ENCODE data around the gene RNF169. TPM values are rescaled to one million over a fixed set of nuclear protein-coding genes. Genes with fewer than 3 reads are reported as not detected.
"Not testable (repeated sequence)": the region's sequence is repeated elsewhere in the genome, so short reads cannot be mapped to it uniquely, and the experiment has no call there.

The RNF169 gene
- total RNA-seq, 1 donor from 2014 or later: 16.3 TPM

DNA sequence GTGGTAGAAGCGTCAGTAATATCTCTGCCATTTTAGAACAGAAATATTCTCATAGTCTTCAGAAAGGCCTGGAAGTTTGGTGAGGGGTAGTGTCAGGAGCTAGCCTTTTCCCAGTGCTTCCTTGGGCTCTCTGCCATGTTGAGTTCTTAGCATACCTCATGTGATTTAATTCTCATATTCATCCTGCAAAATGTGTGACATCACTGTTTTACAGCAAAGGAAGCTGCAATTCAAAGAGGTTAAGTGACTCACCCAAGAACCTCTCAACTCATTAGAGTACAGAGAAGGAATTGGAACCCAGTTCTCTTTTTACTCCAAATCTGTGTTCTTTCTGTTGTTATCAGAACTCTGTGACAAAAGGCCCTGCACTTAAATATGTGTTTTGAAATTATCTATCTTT, 72.1 kb downstream of the RNF169 start:
- no peaks in the 10 kb centered on the region for H3K36me3 ChIP-seq (ENCODE audit: control insufficient read depth, insufficient read depth, low read length)
- DNase-seq (ENCODE audit: low read depth): peak; percentile 35
- TF ChIP-seq, protein P1, sequence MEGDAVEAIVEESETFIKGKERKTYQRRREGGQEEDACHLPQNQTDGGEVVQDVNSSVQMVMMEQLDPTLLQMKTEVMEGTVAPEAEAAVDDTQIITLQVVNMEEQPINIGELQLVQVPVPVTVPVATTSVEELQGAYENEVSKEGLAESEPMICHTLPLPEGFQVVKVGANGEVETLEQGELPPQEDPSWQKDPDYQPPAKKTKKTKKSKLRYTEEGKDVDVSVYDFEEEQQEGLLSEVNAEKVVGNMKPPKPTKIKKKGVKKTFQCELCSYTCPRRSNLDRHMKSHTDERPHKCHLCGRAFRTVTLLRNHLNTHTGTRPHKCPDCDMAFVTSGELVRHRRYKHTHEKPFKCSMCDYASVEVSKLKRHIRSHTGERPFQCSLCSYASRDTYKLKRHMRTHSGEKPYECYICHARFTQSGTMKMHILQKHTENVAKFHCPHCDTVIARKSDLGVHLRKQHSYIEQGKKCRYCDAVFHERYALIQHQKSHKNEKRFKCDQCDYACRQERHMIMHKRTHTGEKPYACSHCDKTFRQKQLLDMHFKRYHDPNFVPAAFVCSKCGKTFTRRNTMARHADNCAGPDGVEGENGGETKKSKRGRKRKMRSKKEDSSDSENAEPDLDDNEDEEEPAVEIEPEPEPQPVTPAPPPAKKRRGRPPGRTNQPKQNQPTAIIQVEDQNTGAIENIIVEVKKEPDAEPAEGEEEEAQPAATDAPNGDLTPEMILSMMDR (IDR thresholded peaks at IDR 0.05; ENCODE audit: insufficient read depth, low read length, poor library complexity, severe bottlenecking): no peak

DNA sequence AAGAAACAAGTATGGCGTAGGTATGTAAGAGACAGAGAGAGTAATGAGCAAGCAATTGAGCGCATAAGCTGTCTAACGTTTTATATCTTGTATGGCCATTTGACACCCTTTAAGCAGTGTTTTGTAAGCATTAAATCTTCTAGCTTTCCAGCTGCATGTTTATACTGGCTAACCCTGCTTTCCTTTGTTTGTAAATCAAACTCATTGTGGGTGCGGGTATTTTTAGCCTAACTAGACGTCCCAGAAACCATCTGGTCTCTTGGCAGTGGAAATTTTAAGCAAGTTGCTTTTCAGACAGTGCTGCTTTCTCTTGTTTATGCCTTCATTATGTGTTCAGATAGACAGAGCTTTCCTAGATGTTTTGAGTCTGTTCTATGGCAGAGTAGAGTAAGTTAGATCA, 73.5 kb downstream of the RNF169 start:
- TF ChIP-seq, protein P1 (IDR thresholded peaks at IDR 0.05; ENCODE audit: insufficient read depth, low read length, poor library complexity, severe bottlenecking): no peak
- Histone ChIP-seq H3K36me3 (ENCODE audit: control insufficient read depth, insufficient read depth, low read length) (peaks cover under 1% of the 10 kb centered on the region), H3K4me3 (ENCODE audit: low read depth, low read length) (no peak overlapping the region), H3K27me3 (ENCODE audit: control insufficient read depth, insufficient read depth, low read length) (no peaks in the 10 kb centered on the region)
- no peak for DNase-seq (ENCODE audit: low read depth)

More for the DNA sequence above, 72.1 kb downstream of the RNF169 start:
- H3K27me3 ChIP-seq (ENCODE audit: control insufficient read depth, insufficient read depth, low read length): no peaks in the 10 kb centered on the region
- H3K4me3 ChIP-seq (ENCODE audit: low read depth, low read length): no peak overlapping the region

GRCh38 chr11:74824285-74824982, 75.8 kb downstream of the RNF169 start:
- peaks cover 2% of the 10 kb centered on the region for H3K36me3 ChIP-seq (ENCODE audit: control insufficient read depth, insufficient read depth, low read length)
- no peak overlapping the region for H3K4me3 ChIP-seq (ENCODE audit: low read depth, low read length)
- H3K27me3 ChIP-seq (ENCODE audit: control insufficient read depth, insufficient read depth, low read length): no peaks in the 10 kb centered on the region
- DNase-seq (ENCODE audit: low read depth): no peak
- TF ChIP-seq, protein P1 (IDR thresholded peaks at IDR 0.05; ENCODE audit: insufficient read depth, low read length, poor library complexity, severe bottlenecking): no peak

GRCh38 chr11:74825596-74825995, 76.9 kb downstream of the RNF169 start:
- H3K27me3 ChIP-seq (ENCODE audit: control insufficient read depth, insufficient read depth, low read length); DNase-seq (ENCODE audit: low read depth); H3K36me3 ChIP-seq (ENCODE audit: control insufficient read depth, insufficient read depth, low read length); H3K4me3 ChIP-seq (ENCODE audit: low read depth, low read length): not testable (repeated sequence)

- peaks cover 2% of the 10 kb centered on the region for H3K36me3 ChIP-seq (ENCODE audit: control insufficient read depth, insufficient read depth, low read length)
- TF ChIP-seq, protein P1 (IDR thresholded peaks at IDR 0.05; ENCODE audit: insufficient read depth, low read length, poor library complexity, severe bottlenecking): no peak
- H3K4me3 ChIP-seq (ENCODE audit: low read depth, low read length): no peak overlapping the region
- no peaks in the 10 kb centered on the region for H3K27me3 ChIP-seq (ENCODE audit: control insufficient read depth, insufficient read depth, low read length)
- no peak for DNase-seq (ENCODE audit: low read depth)
These were observed 78.3 kb downstream of the RNF169 start for GRCh38 chr11:74826901-74827300.

DNA sequence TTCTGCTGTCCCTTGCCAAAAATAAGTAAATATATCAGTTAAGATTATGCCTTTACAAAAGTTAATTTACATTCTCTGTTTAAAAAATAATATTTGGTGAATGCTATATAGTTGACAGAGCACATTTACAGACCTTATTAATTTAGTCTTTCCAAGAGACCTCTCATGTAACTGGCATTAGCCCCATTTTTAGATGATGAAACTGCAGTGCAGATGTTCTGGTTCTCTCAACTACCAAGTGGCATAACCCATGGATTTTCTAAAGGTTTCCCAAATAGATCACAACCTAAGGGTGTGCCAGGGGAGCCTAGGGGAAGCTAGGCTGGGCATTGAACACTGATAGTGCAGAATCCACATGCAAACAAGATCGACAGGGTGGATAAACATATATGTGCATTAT, 88.5 kb downstream of the RNF169 start:
- Histone ChIP-seq H3K4me3 (ENCODE audit: low read depth, low read length) (no peak overlapping the region), H3K27me3 (ENCODE audit: control insufficient read depth, insufficient read depth, low read length) (no peaks in the 10 kb centered on the region), H3K36me3 (ENCODE audit: control insufficient read depth, insufficient read depth, low read length) (no peaks in the 10 kb centered on the region)
- TF ChIP-seq, protein P1 (IDR thresholded peaks at IDR 0.05; ENCODE audit: insufficient read depth, low read length, poor library complexity, severe bottlenecking): no peak
- DNase-seq (ENCODE audit: low read depth): no peak
